Measurements from ENCODE around the gene TRIP13.

TRIP13 gene

DNA sequence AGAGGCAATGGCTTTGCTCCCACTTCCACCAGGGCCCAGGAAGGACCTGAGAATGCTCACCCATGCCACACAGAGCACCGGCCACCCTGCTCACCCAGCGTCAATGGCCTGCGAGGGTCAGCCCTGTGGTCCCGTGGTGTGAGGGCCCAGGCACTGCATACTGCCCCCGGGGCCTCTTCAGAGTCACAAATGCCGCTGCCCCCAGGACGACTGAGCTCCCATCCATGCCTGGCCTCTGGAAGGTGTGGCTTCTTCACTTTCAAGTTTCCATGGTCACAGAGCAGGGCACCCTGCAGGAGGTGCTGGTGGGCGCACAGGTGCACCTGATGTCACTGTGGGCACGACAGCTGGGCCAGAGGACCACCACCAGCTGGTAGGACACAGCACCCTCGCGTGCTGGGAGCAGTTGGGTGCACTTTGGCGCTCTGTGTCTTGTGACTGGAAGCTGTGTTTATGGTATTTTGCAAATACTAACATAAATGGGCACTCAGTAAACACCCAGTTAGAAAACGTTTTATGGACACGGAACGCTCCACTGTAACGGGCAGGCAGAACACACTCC, 29.4 kb upstream of the TRIP13 start:
- no peaks in the 10 kb centered on the region for H3K27me3 ChIP-seq (ENCODE audit: control insufficient read depth in 2 of 2, insufficient read depth in 2 of 2, low read length in 2 of 2)
- no peak overlapping the region for H3K27ac ChIP-seq (ENCODE audit: low read depth in 2 of 2, low read length in 2 of 2)
- no peak overlapping the region for H3K4me3 ChIP-seq (ENCODE audit: low read length in 2 of 2)
- H3K36me3 ChIP-seq (ENCODE audit: control insufficient read depth in 2 of 2, insufficient read depth in 2 of 2, low read length in 2 of 2), result peaks cover 36 to 55% of the 10 kb centered on the region in 2 donors
- H3K9ac ChIP-seq (ENCODE audit: low read depth in 1 of 2, low read length in 2 of 2), result no peak overlapping the region
- peaks cover 2 to 3% of the 10 kb centered on the region in 2 donors for H3K4me1 ChIP-seq (ENCODE audit: control insufficient read depth in 2 of 2, insufficient read depth in 2 of 2, low read length in 2 of 2)
- H3K9me3 ChIP-seq (ENCODE audit: control insufficient read depth in 2 of 2, low read length in 2 of 2), result no peaks in the 10 kb centered on the region

DNA sequence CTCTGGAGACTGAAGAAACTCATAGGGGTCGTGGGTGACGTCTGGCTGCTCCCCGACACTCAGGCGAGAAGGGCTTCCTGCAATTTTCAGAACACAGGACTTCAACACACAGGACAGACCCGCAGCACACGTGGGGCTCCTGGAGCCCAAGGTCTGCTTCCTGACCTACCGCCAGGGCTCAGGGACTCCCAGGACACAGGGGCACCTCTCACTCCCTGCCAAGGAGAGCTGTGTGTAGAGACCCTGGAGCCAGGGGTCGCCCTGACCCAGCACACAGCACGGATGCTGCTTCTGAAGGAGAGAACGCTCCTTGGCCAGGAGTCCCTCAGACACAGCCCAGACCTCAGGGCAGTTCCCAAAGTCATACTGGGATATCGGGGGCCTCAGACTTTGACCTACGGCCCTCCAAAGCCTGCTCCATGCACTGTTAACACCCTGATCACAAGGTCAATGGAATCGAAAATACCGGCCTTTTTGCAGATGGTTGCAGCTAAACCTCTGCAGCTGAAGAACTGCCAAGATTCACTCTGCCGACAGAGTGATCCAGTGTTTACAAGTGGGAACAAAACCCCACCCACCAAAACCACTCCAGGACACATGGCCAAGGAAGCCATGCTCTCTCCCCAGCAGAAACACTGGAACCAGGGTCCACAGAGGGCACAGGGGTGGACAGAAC, 28.1 kb upstream of the TRIP13 start:
- no peak overlapping the region for H3K9ac ChIP-seq (ENCODE audit: low read depth in 1 of 2, low read length in 2 of 2)
- H3K4me1 ChIP-seq (ENCODE audit: control insufficient read depth in 2 of 2, insufficient read depth in 2 of 2, low read length in 2 of 2), result peaks cover 2 to 3% of the 10 kb centered on the region in 2 donors
- peaks cover 49 to 68% of the 10 kb centered on the region in 2 donors for H3K36me3 ChIP-seq (ENCODE audit: control insufficient read depth in 2 of 2, insufficient read depth in 2 of 2, low read length in 2 of 2)
- no peaks in the 10 kb centered on the region for H3K9me3 ChIP-seq (ENCODE audit: control insufficient read depth in 2 of 2, low read length in 2 of 2)
- no peaks in the 10 kb centered on the region for H3K27me3 ChIP-seq (ENCODE audit: control insufficient read depth in 2 of 2, insufficient read depth in 2 of 2, low read length in 2 of 2)
- no peak overlapping the region for H3K4me3 ChIP-seq (ENCODE audit: low read length in 2 of 2)
- H3K27ac ChIP-seq (ENCODE audit: low read depth in 2 of 2, low read length in 2 of 2), result no peak overlapping the region

DNA sequence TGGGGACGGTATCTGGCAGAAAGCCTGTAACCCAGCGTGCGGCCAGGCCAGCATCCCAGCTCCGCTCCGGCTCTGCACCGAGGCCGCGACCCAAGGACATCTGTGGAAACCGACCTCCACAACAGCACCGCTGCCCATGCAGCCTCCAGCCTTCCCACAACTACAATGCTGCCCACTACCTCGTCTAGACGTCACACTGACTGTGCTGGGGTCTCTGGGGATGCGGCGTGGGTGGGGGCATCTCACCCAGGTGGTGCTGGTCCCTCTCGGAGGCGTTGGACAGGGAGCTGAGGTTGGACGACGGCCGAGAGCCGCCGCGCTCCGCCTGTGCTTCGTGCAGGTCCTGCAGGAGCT, 27.5 kb upstream of the TRIP13 start:
- no peaks in the 10 kb centered on the region for H3K9me3 ChIP-seq (ENCODE audit: control insufficient read depth in 2 of 2, low read length in 2 of 2)
- peaks cover 2 to 3% of the 10 kb centered on the region in 2 donors for H3K4me1 ChIP-seq (ENCODE audit: control insufficient read depth in 2 of 2, insufficient read depth in 2 of 2, low read length in 2 of 2)
- H3K4me3 ChIP-seq (ENCODE audit: low read length in 2 of 2), result no peak overlapping the region
- H3K9ac ChIP-seq (ENCODE audit: low read depth in 1 of 2, low read length in 2 of 2), result no peak overlapping the region
- no peak overlapping the region for H3K27ac ChIP-seq (ENCODE audit: low read depth in 2 of 2, low read length in 2 of 2)
- peaks cover 54 to 73% of the 10 kb centered on the region in 2 donors for H3K36me3 ChIP-seq (ENCODE audit: control insufficient read depth in 2 of 2, insufficient read depth in 2 of 2, low read length in 2 of 2)
- H3K27me3 ChIP-seq (ENCODE audit: control insufficient read depth in 2 of 2, insufficient read depth in 2 of 2, low read length in 2 of 2), result no peaks in the 10 kb centered on the region

DNA sequence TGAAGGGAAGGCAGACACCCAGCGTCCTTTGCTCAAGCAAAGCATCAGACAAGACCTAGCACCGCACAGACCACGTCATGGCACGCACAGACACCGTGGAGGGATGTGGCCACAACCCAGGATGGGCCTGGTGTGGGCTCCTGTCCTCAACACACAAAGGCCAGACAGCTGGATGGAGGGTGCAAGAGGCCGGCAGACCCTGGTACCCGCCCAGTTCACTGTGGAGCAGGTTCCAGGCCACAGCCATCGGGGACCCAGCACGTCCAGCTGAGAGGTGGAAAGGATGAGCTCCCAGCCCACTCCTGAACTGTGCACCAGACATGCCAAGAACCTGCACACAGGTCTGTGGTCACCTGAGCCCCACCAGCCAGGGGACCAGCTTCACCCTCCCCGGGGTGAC, 26.9 kb upstream of the TRIP13 start:
- peaks cover 2 to 3% of the 10 kb centered on the region in 2 donors for H3K4me1 ChIP-seq (ENCODE audit: control insufficient read depth in 2 of 2, insufficient read depth in 2 of 2, low read length in 2 of 2)
- no peaks in the 10 kb centered on the region for H3K27me3 ChIP-seq (ENCODE audit: control insufficient read depth in 2 of 2, insufficient read depth in 2 of 2, low read length in 2 of 2)
- no peak overlapping the region for H3K4me3 ChIP-seq (ENCODE audit: low read length in 2 of 2)
- no peak overlapping the region for H3K9ac ChIP-seq (ENCODE audit: low read depth in 1 of 2, low read length in 2 of 2)
- no peaks in the 10 kb centered on the region for H3K9me3 ChIP-seq (ENCODE audit: control insufficient read depth in 2 of 2, low read length in 2 of 2)
- no peak overlapping the region for H3K27ac ChIP-seq (ENCODE audit: low read depth in 2 of 2, low read length in 2 of 2)
- peaks cover 59 to 79% of the 10 kb centered on the region in 2 donors for H3K36me3 ChIP-seq (ENCODE audit: control insufficient read depth in 2 of 2, insufficient read depth in 2 of 2, low read length in 2 of 2)

DNA sequence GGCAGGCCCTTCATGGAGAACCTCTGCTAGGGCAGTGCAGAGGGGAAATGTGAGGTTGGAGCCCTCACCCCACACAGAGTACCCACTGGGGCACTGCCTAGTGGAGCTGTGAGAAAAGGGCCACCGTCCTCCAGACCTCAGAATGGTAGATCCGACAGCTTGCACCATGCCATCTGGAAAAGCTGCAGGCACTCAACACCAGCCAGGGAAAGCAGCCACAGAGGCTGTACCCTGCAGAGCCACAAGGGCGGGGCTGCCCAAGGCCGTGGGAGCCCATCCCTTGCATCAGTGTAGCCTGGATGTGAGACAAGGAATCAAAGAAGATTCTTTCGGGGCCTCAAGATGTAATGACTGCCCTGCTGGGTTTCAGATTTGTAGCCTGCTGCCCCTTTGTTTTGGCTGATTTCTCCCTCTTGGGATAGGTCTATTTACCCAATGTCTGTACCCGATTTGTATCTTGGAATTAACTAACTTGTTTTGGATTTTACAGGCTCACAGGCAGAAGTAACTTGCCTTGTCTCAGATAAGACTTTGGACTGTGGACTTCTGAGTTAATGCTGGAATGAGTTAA, 25.3 kb upstream of the TRIP13 start:
- no peaks in the 10 kb centered on the region for H3K27me3 ChIP-seq (ENCODE audit: control insufficient read depth in 2 of 2, insufficient read depth in 2 of 2, low read length in 2 of 2)
- H3K36me3 ChIP-seq (ENCODE audit: control insufficient read depth in 2 of 2, insufficient read depth in 2 of 2, low read length in 2 of 2), result peaks cover 71 to 92% of the 10 kb centered on the region in 2 donors
- H3K9me3 ChIP-seq (ENCODE audit: control insufficient read depth in 2 of 2, low read length in 2 of 2), result no peaks in the 10 kb centered on the region
- H3K27ac ChIP-seq (ENCODE audit: low read depth in 2 of 2, low read length in 2 of 2), result no peak overlapping the region
- H3K4me3 ChIP-seq (ENCODE audit: low read length in 2 of 2), result no peak overlapping the region
- no peak overlapping the region for H3K9ac ChIP-seq (ENCODE audit: low read depth in 1 of 2, low read length in 2 of 2)
- peaks cover 2 to 3% of the 10 kb centered on the region in 2 donors for H3K4me1 ChIP-seq (ENCODE audit: control insufficient read depth in 2 of 2, insufficient read depth in 2 of 2, low read length in 2 of 2)

DNA sequence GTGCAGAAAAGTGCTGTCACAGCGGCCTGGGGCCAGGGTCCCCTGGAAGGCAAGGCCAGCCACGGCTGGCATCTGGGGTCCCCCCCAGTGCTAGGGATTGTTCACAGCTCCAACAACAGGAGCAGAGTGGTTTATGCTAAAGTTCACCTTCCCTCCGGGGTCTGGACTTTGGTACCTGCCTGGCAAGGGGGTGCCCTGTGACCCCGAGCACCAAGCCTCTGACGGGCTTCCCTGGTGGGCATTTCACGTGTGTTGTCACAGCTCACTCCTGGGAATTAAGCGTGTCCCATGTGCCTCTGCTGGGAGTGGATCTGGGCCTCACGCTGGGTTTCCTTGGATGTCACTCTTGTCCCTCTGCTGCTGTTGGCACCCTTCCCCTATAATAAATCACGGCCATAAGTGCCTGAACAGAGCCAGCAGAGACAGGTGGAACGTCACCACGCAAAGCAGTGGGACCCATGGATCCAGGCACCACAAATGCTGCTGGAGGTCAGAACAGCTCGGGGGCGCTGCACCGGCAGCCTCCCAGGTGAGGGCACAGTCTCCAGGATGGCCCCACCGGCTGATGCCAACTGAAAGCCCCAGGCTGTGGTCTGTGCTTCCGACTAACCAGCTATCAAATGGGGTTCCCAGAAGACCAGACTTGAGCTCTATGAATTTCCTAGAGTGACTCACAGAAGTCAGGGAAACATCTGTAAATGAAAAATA, 24.1 kb upstream of the TRIP13 start:
- no peak overlapping the region for H3K4me3 ChIP-seq (ENCODE audit: low read length in 2 of 2)
- H3K27ac ChIP-seq (ENCODE audit: low read depth in 2 of 2, low read length in 2 of 2), result no peak overlapping the region
- peaks cover 2 to 3% of the 10 kb centered on the region in 2 donors for H3K4me1 ChIP-seq (ENCODE audit: control insufficient read depth in 2 of 2, insufficient read depth in 2 of 2, low read length in 2 of 2)
- peaks cover 67 to 90% of the 10 kb centered on the region in 2 donors for H3K36me3 ChIP-seq (ENCODE audit: control insufficient read depth in 2 of 2, insufficient read depth in 2 of 2, low read length in 2 of 2)
- no peaks in the 10 kb centered on the region for H3K27me3 ChIP-seq (ENCODE audit: control insufficient read depth in 2 of 2, insufficient read depth in 2 of 2, low read length in 2 of 2)
- no peak overlapping the region for H3K9ac ChIP-seq (ENCODE audit: low read depth in 1 of 2, low read length in 2 of 2)
- no peaks in the 10 kb centered on the region for H3K9me3 ChIP-seq (ENCODE audit: control insufficient read depth in 2 of 2, low read length in 2 of 2)

DNA sequence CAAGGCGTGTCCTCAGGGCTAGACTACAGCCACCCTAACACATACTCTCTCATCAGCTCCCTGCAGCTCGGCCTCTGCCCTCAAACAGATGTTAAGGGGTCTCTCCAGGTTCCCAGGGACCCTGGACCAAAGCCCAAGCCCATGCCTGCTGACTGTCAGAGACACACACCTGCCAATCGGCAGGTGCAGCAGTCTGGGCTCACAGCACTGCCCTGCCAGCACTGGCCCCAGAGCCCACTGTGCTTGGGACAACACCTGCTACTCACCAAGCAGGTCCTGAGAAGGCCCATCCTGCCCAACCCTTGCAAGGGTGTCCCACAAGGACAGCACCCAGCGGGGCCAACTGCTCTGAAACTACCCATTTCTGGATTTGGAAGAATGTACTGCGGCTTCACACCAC, 21.7 kb upstream of the TRIP13 start:
- Histone ChIP-seq H3K36me3 (ENCODE audit: control insufficient read depth in 2 of 2, insufficient read depth in 2 of 2, low read length in 2 of 2) (peaks cover 56 to 85% of the 10 kb centered on the region in 2 donors), H3K27me3 (ENCODE audit: control insufficient read depth in 2 of 2, insufficient read depth in 2 of 2, low read length in 2 of 2) (no peaks in the 10 kb centered on the region), H3K4me3 (ENCODE audit: low read length in 2 of 2) (no peak overlapping the region), H3K9me3 (ENCODE audit: control insufficient read depth in 2 of 2, low read length in 2 of 2) (no peaks in the 10 kb centered on the region), H3K4me1 (ENCODE audit: control insufficient read depth in 2 of 2, insufficient read depth in 2 of 2, low read length in 2 of 2) (peaks cover 0 to 3% of the 10 kb centered on the region in 2 donors), H3K27ac (ENCODE audit: low read depth in 2 of 2, low read length in 2 of 2) (no peak overlapping the region), H3K9ac (ENCODE audit: low read depth in 1 of 2, low read length in 2 of 2) (no peak overlapping the region)

DNA sequence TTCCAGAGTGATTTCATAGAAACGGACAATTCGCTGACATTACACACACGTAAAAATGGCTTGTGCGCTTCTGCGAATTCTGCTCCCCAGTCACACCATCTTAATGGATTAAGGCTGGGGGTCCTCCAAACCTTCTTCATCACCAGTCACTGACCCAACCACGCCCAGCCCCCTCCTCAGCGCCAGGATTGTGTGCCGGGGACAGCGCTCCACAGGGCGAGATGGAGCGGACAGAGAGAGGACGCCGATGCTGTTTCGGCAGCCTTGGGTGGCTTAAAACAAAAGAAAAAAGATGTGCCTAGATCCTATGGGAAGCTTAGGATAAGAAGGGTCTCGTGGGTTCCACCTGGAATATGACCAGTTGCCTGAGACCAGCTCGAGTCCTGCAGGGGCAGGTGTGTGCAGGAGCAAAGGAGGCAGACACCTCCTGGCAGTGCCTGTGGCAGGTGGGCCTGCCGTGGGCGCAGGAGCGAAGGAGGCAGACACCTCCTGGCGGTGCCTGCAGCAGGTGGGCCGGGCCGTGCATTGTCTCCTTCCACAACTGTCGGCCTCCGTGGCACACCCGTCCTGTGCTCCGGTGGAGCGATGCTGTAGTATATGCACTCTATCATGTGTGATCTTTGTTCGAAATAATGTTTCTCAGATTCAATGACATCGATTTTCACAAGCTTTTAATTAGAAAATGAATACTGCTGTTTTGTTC, 20.9 kb upstream of the TRIP13 start:
- Histone ChIP-seq H3K27ac (ENCODE audit: low read depth in 2 of 2, low read length in 2 of 2) (no peak overlapping the region), H3K9ac (ENCODE audit: low read depth in 1 of 2, low read length in 2 of 2) (no peak overlapping the region), H3K27me3 (ENCODE audit: control insufficient read depth in 2 of 2, insufficient read depth in 2 of 2, low read length in 2 of 2) (no peaks in the 10 kb centered on the region), H3K36me3 (ENCODE audit: control insufficient read depth in 2 of 2, insufficient read depth in 2 of 2, low read length in 2 of 2) (peaks cover 62 to 88% of the 10 kb centered on the region in 2 donors), H3K4me3 (ENCODE audit: low read length in 2 of 2) (no peak overlapping the region), H3K9me3 (ENCODE audit: control insufficient read depth in 2 of 2, low read length in 2 of 2) (no peaks in the 10 kb centered on the region), H3K4me1 (ENCODE audit: control insufficient read depth in 2 of 2, insufficient read depth in 2 of 2, low read length in 2 of 2) (peaks cover 0 to 3% of the 10 kb centered on the region in 2 donors)

DNA sequence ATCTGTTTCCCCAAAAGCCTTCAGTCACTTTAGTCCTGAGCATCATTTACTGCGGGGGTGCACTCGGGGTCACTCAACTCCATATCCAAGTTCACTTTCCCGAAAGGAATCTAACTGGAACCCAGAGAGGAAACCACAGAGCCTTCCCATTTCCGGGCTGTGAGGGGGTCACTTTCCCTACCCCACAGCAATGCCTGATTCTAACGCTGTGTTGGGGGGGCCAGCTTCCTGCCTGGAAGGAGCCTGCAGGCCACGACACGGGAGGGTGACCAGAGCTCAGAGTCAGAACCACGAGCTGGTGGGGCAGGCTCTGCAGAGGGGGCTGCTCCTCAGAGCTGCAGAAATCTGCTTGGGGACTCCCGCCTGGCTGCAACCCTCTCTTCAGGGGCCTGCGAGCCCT, 20.4 kb upstream of the TRIP13 start:
- peaks cover 0 to under 1% of the 10 kb centered on the region in 2 donors for H3K4me1 ChIP-seq (ENCODE audit: control insufficient read depth in 2 of 2, insufficient read depth in 2 of 2, low read length in 2 of 2)
- H3K9me3 ChIP-seq (ENCODE audit: control insufficient read depth in 2 of 2, low read length in 2 of 2), result no peaks in the 10 kb centered on the region
- no peak overlapping the region for H3K9ac ChIP-seq (ENCODE audit: low read depth in 1 of 2, low read length in 2 of 2)
- peaks cover 65 to 88% of the 10 kb centered on the region in 2 donors for H3K36me3 ChIP-seq (ENCODE audit: control insufficient read depth in 2 of 2, insufficient read depth in 2 of 2, low read length in 2 of 2)
- no peaks in the 10 kb centered on the region for H3K27me3 ChIP-seq (ENCODE audit: control insufficient read depth in 2 of 2, insufficient read depth in 2 of 2, low read length in 2 of 2)
- H3K27ac ChIP-seq (ENCODE audit: low read depth in 2 of 2, low read length in 2 of 2), result no peak overlapping the region
- H3K4me3 ChIP-seq (ENCODE audit: low read length in 2 of 2), result no peak overlapping the region

Measured in mucosa of rectum (tissue), 2 donors.